CD4-positive, CD25-positive, alpha-beta regulatory T cell (primary cell): ENCODE results near the gene CNTN6. TPM values are rescaled to one million over a fixed set of nuclear protein-coding genes. Genes with fewer than 3 reads are reported as not detected.

Experiments
- ATAC-seq, 2 donors: fragments of 150-1000 bp; cut with Tn5 transposase; one replicate each; pipeline ENCODE4 v1.10.0; 2021; ENCODE audit warnings: low read depth in 2 of 2, moderate number of reproducible peaks in 2 of 2, moderate library complexity in 1 of 2
- DNase-seq, 3 donors: peaks; one replicate each; pipeline versions ENCODE4 v3.0.0 to v3.0.0-alpha.2; 2012 to 2022; ENCODE audit warnings: mixed read lengths in 1 of 3
- H3K27ac ChIP-seq: one replicate; pipeline ENCODE4 v1.7.0; 2013; ENCODE audit warnings: mild to moderate bottlenecking, low read length; ENCODE audit not compliant: insufficient read depth, poor library complexity, severe bottlenecking
- H3K27me3 ChIP-seq: one replicate; pipeline ENCODE4 v1.7.0; 2013; ENCODE audit warnings: low read length; ENCODE audit not compliant: control insufficient read depth, insufficient read depth
- H3K36me3 ChIP-seq: one replicate; pipeline ENCODE4 v1.7.0; 2013; ENCODE audit warnings: mild to moderate bottlenecking, low read length, moderate library complexity; ENCODE audit not compliant: control insufficient read depth, insufficient read depth
- H3K4me1 ChIP-seq: 2 replicates; pipeline ENCODE4 v1.7.0; 2013; ENCODE audit warnings: mild to moderate bottlenecking, low read length; ENCODE audit not compliant: insufficient read depth, control insufficient read depth, poor library complexity, severe bottlenecking
- H3K4me3 ChIP-seq: one replicate; pipeline ENCODE4 v1.7.0; 2013; ENCODE audit warnings: low read depth, mild to moderate bottlenecking, low read length, moderate library complexity
- H3K9me3 ChIP-seq, 2 experiments: 1 replicate in 1 of 2; 2 replicates in 1 of 2; pipeline ENCODE4 v1.7.0; 2013; ENCODE audit warnings: low read length in 2 of 2, mild to moderate bottlenecking in 1 of 2, moderate library complexity in 1 of 2; ENCODE audit not compliant: control insufficient read depth in 2 of 2
- H3K27ac Mint-ChIP-seq, 3 donors: one replicate each; pipeline ENCODE4 v1.8.0; 2020 to 2022; ENCODE audit warnings: mild to moderate bottlenecking in 3 of 3, mixed read lengths in 3 of 3, moderate library complexity in 2 of 3
- H3K27me3 Mint-ChIP-seq: one replicate; pipeline ENCODE4 v1.8.0; 2022; ENCODE audit warnings: mild to moderate bottlenecking, mixed read lengths
- H3K36me3 Mint-ChIP-seq: one replicate; pipeline ENCODE4 v1.8.0; 2020; ENCODE audit warnings: mixed read lengths
- H3K4me1 Mint-ChIP-seq, 4 donors: one replicate each; pipeline ENCODE4 v1.8.0; 2020 to 2022; ENCODE audit warnings: mixed read lengths in 4 of 4, mild to moderate bottlenecking in 1 of 4
- H3K4me3 Mint-ChIP-seq, 4 donors: one replicate each; pipeline ENCODE4 v1.8.0; 2020 to 2022; ENCODE audit warnings: mild to moderate bottlenecking in 4 of 4, mixed read lengths in 4 of 4, moderate library complexity in 3 of 4
- H3K9me3 Mint-ChIP-seq, 7 donors: one replicate each; pipeline ENCODE4 v1.8.0; 2020 to 2022; ENCODE audit warnings: mixed read lengths in 7 of 7, mild to moderate bottlenecking in 3 of 7, moderate library complexity in 2 of 7
- polyA plus RNA-seq, 4 donors: library from polyadenylated mRNA; unstranded; fragments of 300-500 nt; fragmentation: Illumina TruSeq; gene quantifications; one replicate each; pipeline ENCODE4 v1.2.3, GENCODE V29; 2021
- total RNA-seq: library from RNA; stranded (reverse); gene quantifications from one replicate; pipeline ENCODE4 v1.2.3, GENCODE V29; 2022

CNTN6 gene
- total and polyA plus RNA-seq, 5 donors from 2014 or later: not detected

DNA sequence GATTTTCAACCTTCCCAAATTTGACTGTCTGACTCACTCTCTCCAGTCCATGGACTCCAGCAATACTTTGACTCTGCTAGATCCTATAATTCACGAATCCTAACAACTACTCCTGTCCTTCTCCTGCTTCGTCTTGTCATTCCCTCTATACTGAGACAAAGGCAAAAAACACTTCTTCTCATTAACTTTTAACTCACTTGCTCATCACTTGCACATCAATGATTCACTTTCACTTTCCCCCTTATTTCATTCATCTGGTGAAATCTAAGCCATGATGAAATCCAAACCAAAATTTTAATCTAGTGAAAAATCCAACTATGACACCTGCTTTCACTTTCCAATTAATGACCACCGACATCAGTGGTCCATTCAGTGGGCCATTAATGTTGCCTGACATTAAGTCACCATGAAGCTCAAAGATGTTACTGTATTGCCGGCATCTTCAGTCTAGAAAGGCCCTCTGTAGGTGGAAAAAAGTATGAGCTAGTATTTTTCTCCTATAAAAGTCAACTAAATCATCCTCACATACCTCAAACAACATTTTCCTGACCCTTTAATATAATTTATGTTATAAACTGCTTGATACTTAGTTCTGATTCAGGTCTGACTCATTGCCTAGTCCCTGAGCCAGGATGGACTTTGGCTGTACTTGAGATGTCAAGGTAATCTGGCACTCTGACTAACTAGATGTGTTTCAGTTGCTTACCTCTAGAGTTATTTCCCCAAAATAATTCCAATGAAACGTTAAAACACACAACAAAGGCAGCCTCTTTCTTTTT, 158.6 kb downstream of the CNTN6 start:
- Histone ChIP-seq H3K4me1 (no peaks in the 10 kb centered on the region), H3K27me3 (no peaks in the 10 kb centered on the region), H3K36me3 (no peaks in the 10 kb centered on the region), H3K4me3 (no peak overlapping the region), H3K9me3 (peaks cover 0 to 8% of the 10 kb centered on the region in 2 experiments), H3K27ac (no peak overlapping the region)
- peaks cover 2 to 24% (median 9%) of the 10 kb centered on the region in 7 donors for H3K9me3 Mint-ChIP-seq
- H3K36me3 Mint-ChIP-seq: no peaks in the 10 kb centered on the region
- H3K4me3 Mint-ChIP-seq: no peak overlapping the region
- DNase-seq (no peak), ATAC-seq (no peak)
- no peak overlapping the region for H3K27ac Mint-ChIP-seq
- no peaks in the 10 kb centered on the region for H3K27me3 Mint-ChIP-seq
- no peaks in the 10 kb centered on the region for H3K4me1 Mint-ChIP-seq

DNA sequence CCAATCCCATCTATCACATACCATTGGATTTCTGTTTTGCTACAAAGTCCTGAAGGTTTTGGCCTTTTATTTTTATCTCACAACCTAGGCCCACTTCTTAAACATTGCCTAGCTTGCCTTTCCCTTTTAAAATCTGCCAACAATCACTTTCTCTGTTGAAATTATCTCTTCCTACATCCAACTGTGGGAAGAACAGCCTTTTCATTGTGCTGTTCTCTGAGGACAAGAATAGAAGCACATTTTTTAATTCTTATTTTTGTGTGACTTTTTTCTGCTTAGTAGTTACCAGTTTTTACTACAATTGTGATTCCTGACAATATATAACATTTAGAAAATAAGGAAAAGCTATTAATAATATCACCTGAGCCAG, 159.2 kb downstream of the CNTN6 start:
- ATAC-seq (no peak), DNase-seq (no peak)
- no peak overlapping the region for H3K27ac Mint-ChIP-seq
- H3K4me3 Mint-ChIP-seq: no peak overlapping the region
- Histone ChIP-seq H3K4me3 (no peak overlapping the region), H3K4me1 (no peaks in the 10 kb centered on the region), H3K27me3 (no peaks in the 10 kb centered on the region), H3K9me3 (peaks cover 0 to 8% of the 10 kb centered on the region in 2 experiments), H3K36me3 (no peaks in the 10 kb centered on the region), H3K27ac (no peak overlapping the region)
- H3K9me3 Mint-ChIP-seq: peaks cover 2 to 22% (median 9%) of the 10 kb centered on the region in 7 donors
- H3K36me3 Mint-ChIP-seq: no peaks in the 10 kb centered on the region
- no peaks in the 10 kb centered on the region for H3K4me1 Mint-ChIP-seq
- H3K27me3 Mint-ChIP-seq: no peaks in the 10 kb centered on the region

DNA sequence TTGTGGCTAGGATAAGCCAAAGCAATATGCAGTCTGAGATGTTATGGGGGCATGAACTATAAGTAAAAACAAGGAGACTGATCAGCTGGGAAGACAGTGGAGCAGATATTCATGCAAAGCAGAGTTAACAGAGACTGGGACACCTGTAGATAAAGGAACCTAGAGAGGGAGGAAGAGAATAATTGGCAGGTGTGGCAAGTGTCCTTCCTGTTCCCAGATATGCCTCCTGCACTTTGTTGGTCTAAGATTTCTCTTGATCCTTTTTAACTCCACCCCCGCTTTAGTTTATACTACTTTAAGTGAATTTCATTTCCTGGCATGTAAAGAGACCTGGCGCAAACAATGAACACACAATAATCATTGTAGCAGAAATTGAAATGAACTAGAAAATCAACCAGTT, 169.4 kb downstream of the CNTN6 start:
- Histone ChIP-seq H3K9me3 (peaks cover 0 to 4% of the 10 kb centered on the region in 2 experiments), H3K27me3 (no peaks in the 10 kb centered on the region), H3K27ac (no peak overlapping the region), H3K4me1 (no peaks in the 10 kb centered on the region), H3K36me3 (no peaks in the 10 kb centered on the region), H3K4me3 (no peak overlapping the region)
- Mint-ChIP-seq H3K4me1 (no peaks in the 10 kb centered on the region), H3K4me3 (no peak overlapping the region), H3K9me3 (peaks cover 0 to 23% (median 8%) of the 10 kb centered on the region in 7 donors), H3K27ac (no peak overlapping the region), H3K27me3 (no peaks in the 10 kb centered on the region), H3K36me3 (no peaks in the 10 kb centered on the region)
- no peak for DNase-seq
- no peak for ATAC-seq

DNA sequence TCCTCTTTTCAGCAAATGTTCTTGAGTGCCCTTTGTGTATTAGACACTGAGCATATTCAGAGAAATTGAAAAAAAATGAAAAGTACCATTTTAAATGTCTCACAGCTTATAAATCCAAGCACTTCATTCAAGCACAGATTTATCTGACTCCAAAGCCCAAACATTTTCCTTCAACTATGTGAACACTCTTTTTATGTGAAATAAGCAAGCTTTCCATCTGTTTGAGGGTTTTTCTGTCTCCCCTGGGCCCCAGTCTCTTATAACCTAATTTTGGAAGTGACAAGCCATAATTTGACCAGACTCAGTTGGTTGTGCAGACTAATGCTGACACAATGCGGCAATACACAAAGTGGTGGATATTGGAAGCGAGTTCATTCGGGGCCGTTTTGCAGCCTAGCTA, 170.3 kb downstream of the CNTN6 start:
- Mint-ChIP-seq H3K4me1 (no peaks in the 10 kb centered on the region), H3K4me3 (no peak overlapping the region), H3K9me3 (peaks cover 0 to 23% (median 7%) of the 10 kb centered on the region in 7 donors), H3K27me3 (no peaks in the 10 kb centered on the region), H3K27ac (no peak overlapping the region), H3K36me3 (no peaks in the 10 kb centered on the region)
- no peaks in the 10 kb centered on the region for H3K27me3 ChIP-seq
- no peaks in the 10 kb centered on the region for H3K4me1 ChIP-seq
- H3K4me3 ChIP-seq: no peak overlapping the region
- H3K9me3 ChIP-seq: peaks cover 0 to 8% of the 10 kb centered on the region in 2 experiments
- DNase-seq (no peak), ATAC-seq (no peak)
- H3K27ac ChIP-seq: no peak overlapping the region
- no peaks in the 10 kb centered on the region for H3K36me3 ChIP-seq

DNA sequence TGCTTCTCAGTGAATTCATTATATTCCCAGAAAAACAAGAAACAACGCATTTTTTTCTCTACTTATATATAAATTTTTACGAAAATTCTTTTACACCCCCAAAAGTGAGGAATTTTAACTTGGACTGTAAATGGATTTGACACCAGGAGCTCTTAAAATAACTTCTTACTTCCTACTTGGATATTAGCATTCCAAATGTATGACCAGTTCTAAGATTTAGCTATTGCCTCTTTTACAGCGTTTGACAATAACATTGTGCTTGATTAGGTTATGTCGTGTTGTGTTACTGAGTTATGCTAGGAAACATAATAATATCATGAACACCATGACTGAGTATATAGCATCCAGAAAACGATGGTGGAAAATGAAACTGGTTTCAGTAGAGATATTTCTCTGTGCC, 177.0 kb downstream of the CNTN6 start:
- Histone ChIP-seq H3K9me3 (peaks cover 0 to 4% of the 10 kb centered on the region in 2 experiments), H3K36me3 (no peaks in the 10 kb centered on the region), H3K27ac (no peak overlapping the region), H3K4me1 (no peaks in the 10 kb centered on the region), H3K27me3 (no peaks in the 10 kb centered on the region), H3K4me3 (no peak overlapping the region)
- Mint-ChIP-seq H3K27ac (no peak overlapping the region), H3K4me1 (no peaks in the 10 kb centered on the region), H3K27me3 (no peaks in the 10 kb centered on the region), H3K36me3 (no peaks in the 10 kb centered on the region), H3K9me3 (peaks cover 0 to 25% (median 6%) of the 10 kb centered on the region in 7 donors), H3K4me3 (no peak overlapping the region)
- no peak for DNase-seq
- no peak for ATAC-seq

DNA sequence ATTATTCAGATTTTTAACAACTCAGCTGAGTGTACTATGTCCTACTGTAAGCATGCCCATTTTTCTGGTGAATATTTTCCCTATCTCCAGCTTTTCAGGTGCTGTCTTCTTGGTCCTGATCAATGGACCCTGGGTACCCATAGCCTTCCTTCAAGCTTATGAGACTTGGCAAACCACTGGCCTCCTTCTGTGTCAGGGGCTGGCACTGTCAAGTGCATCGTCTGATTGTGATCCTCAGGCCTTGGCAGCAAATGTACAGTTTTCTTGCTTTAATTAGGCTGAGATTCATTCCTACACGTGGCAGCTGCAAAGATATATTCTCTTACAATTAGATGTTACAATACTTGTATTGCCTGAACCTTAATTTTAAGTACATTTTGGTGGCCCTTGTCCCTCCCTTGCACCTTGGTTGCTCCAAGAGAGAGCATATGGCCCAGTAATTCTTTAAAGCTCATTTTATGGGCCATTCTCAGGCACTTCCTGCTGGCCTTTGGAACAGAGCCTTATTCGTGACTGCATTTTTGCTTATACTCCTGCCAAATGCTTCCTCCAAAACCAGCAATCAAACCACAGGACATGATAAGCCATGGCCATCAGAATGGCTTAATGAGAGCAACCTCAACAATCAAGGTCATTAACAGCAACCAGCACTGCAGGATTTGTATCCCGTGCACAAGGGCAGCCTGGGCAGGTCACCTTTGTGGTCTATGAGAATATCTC, 179.9 kb downstream of the CNTN6 start:
- Histone ChIP-seq H3K9me3 (peaks cover 0 to 9% of the 10 kb centered on the region in 2 experiments), H3K4me1 (no peaks in the 10 kb centered on the region), H3K27ac (no peak overlapping the region), H3K36me3 (no peaks in the 10 kb centered on the region), H3K27me3 (no peaks in the 10 kb centered on the region), H3K4me3 (no peak overlapping the region)
- Mint-ChIP-seq H3K9me3 (peaks cover 0 to 20% (median 7%) of the 10 kb centered on the region in 7 donors), H3K4me1 (no peaks in the 10 kb centered on the region), H3K36me3 (no peaks in the 10 kb centered on the region), H3K4me3 (no peak overlapping the region), H3K27me3 (no peaks in the 10 kb centered on the region), H3K27ac (no peak overlapping the region)
- no peak for DNase-seq
- ATAC-seq: no peak

DNA sequence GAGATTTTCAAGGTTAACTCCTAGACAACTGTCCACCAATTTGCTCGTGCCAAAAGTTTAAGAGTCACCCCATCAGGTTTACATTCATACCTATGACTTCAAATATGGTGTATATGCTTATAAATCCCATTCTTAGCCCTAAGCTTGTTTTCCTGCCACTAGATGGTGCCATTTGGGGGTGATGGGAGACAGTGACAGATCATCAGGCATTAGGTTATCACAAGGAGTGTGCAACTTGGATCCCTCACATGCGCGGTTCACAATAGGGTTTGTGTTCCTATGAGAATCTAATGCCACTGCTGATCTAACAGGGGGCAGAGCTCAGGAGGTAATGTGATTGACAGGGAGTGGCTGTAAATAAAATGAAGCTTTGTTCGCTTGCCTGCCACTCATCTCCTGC, 182.7 kb downstream of the CNTN6 start:
- Mint-ChIP-seq H3K36me3 (no peaks in the 10 kb centered on the region), H3K27me3 (no peaks in the 10 kb centered on the region), H3K27ac (no peak overlapping the region), H3K4me3 (no peak overlapping the region), H3K9me3 (peaks cover 0 to 20% (median 8%) of the 10 kb centered on the region in 7 donors), H3K4me1 (no peaks in the 10 kb centered on the region)
- no peaks in the 10 kb centered on the region for H3K4me1 ChIP-seq
- H3K4me3 ChIP-seq: no peak overlapping the region
- H3K27ac ChIP-seq: no peak overlapping the region
- ATAC-seq: no peak
- H3K9me3 ChIP-seq: peaks cover 0 to 4% of the 10 kb centered on the region in 2 experiments
- DNase-seq: no peak
- no peaks in the 10 kb centered on the region for H3K36me3 ChIP-seq
- H3K27me3 ChIP-seq: no peaks in the 10 kb centered on the region
